Gastrocnemius medialis (tissue), 4 donors: Measurements from ENCODE around the gene LMAN2.

ENCODE experiments used
- CTCF ChIP-seq, 5 experiments: fragments of 450-650 bp in 3 of 5; fragments of 200-600 bp in 2 of 5; sonication (generic) in 2 of 5; IDR thresholded peaks in 4 of 5; conservative IDR thresholded peaks in 1 of 5; 1 replicate in 4 of 5; 2 replicates in 1 of 5; pipeline ENCODE4 v1.5.1; 2016 to 2019; ENCODE audit warnings: antibody characterized with exemption in 5 of 5, mild to moderate bottlenecking in 3 of 5, moderate library complexity in 3 of 5
- POLR2A ChIP-seq, 2 donors: fragments of 450-650 bp; IDR thresholded peaks; one replicate each; pipeline ENCODE4 v1.6.1; 2017; ENCODE audit warnings: antibody characterized with exemption in 2 of 2, mild to moderate bottlenecking in 2 of 2, moderate library complexity in 2 of 2

- TF ChIP-seq POLR2A (IDR thresholded peaks at IDR 0.05): no peak
- no peak for TF ChIP-seq CTCF (IDR thresholded peaks at IDR 0.05 in 4 of 5, conservative IDR thresholded peaks at IDR 0.05 in 1 of 5)
Measured at GRCh38 chr5:177388521-177389052, 37.1 kb upstream of the LMAN2 start.
